Measurements from ENCODE around the gene PLXNA1. TPM values are rescaled to one million over a fixed set of nuclear protein-coding genes. Genes with fewer than 3 reads are reported as not detected.
A peak's percentile ranks its signal among the peaks of the same experiment; 100 is the strongest.

Gene PLXNA1
- total RNA-seq, 2 donors from 2014 or later, result 66.3 to 79.4 TPM

- Mint-ChIP-seq H3K27ac (no peak overlapping the region), H3K4me3 (no peak overlapping the region), H3K4me1 (peaks cover 14% of the 10 kb centered on the region), H3K27me3 (ENCODE audit: insufficient read depth) (no peaks in the 10 kb centered on the region), H3K9me3 (no peaks in the 10 kb centered on the region), H3K36me3 (ENCODE audit: low read depth) (no peaks in the 10 kb centered on the region)
- H3K4me3 ChIP-seq (ENCODE audit: low read length), result no peak overlapping the region
- no peak overlapping the region for H3K9ac ChIP-seq (ENCODE audit: extremely low read depth, low read length, poor library complexity, severe bottlenecking)
- no peaks in the 10 kb centered on the region for H3K27me3 ChIP-seq (ENCODE audit: control insufficient read depth, insufficient read depth, low read length, poor library complexity, severe bottlenecking)
- no peak for TF ChIP-seq CTCF (conservative IDR thresholded peaks at IDR 0.05)
- no peak overlapping the region for H3K27ac ChIP-seq (ENCODE audit: low read depth, low read length)
- no peaks in the 10 kb centered on the region for H3K36me3 ChIP-seq (ENCODE audit: control insufficient read depth, insufficient read depth, low read length)
- no peak for DNase-seq
- no peaks in the 10 kb centered on the region for H3K4me1 ChIP-seq (ENCODE audit: control insufficient read depth, insufficient read depth, low read length)
- 92 to 94% methylated on average over 8 to 14 of the region's 14 CpGs for WGBS, 2 experiments (ENCODE audit: insufficient coverage in 1 of 2, insufficient read length in 1 of 2)
- H3K9me3 ChIP-seq (ENCODE audit: control insufficient read depth, low read length), result no peaks in the 10 kb centered on the region
These were observed 24.9 kb upstream of the PLXNA1 start for GRCh38 chr3:126957776-126958637.

GRCh38 chr3:126958638-126959085 lies 24.3 kb upstream of the PLXNA1 start:
- Mint-ChIP-seq H3K9me3 (no peaks in the 10 kb centered on the region), H3K36me3 (ENCODE audit: low read depth) (no peaks in the 10 kb centered on the region), H3K4me3 (no peak overlapping the region), H3K4me1 (peaks cover 14% of the 10 kb centered on the region), H3K27me3 (ENCODE audit: insufficient read depth) (no peaks in the 10 kb centered on the region), H3K27ac (peak overlapping the region; percentile 60)
- 85 to 89% methylated on average over 7 to 10 of the region's 10 CpGs for WGBS, 2 experiments (ENCODE audit: insufficient coverage in 1 of 2, insufficient read length in 1 of 2)
- no peaks in the 10 kb centered on the region for H3K4me1 ChIP-seq (ENCODE audit: control insufficient read depth, insufficient read depth, low read length)
- no peaks in the 10 kb centered on the region for H3K36me3 ChIP-seq (ENCODE audit: control insufficient read depth, insufficient read depth, low read length)
- H3K9me3 ChIP-seq (ENCODE audit: control insufficient read depth, low read length), result no peaks in the 10 kb centered on the region
- H3K27ac ChIP-seq (ENCODE audit: low read depth, low read length), result no peak overlapping the region
- H3K4me3 ChIP-seq (ENCODE audit: low read length), result no peak overlapping the region
- DNase-seq, result no peak
- TF ChIP-seq CTCF (conservative IDR thresholded peaks at IDR 0.05), result no peak
- no peak overlapping the region for H3K9ac ChIP-seq (ENCODE audit: extremely low read depth, low read length, poor library complexity, severe bottlenecking)
- no peaks in the 10 kb centered on the region for H3K27me3 ChIP-seq (ENCODE audit: control insufficient read depth, insufficient read depth, low read length, poor library complexity, severe bottlenecking)

GRCh38 chr3:126959136-126959920 lies 23.6 kb upstream of the PLXNA1 start:
- no peak for DNase-seq
- H3K9me3 ChIP-seq (ENCODE audit: control insufficient read depth, low read length), result no peaks in the 10 kb centered on the region
- Mint-ChIP-seq H3K27me3 (ENCODE audit: insufficient read depth) (no peaks in the 10 kb centered on the region), H3K4me3 (no peak overlapping the region), H3K9me3 (no peaks in the 10 kb centered on the region), H3K36me3 (ENCODE audit: low read depth) (no peaks in the 10 kb centered on the region), H3K4me1 (peaks cover 14% of the 10 kb centered on the region), H3K27ac (peak overlapping the region; percentile 76)
- no peaks in the 10 kb centered on the region for H3K4me1 ChIP-seq (ENCODE audit: control insufficient read depth, insufficient read depth, low read length)
- no peak overlapping the region for H3K4me3 ChIP-seq (ENCODE audit: low read length)
- H3K27ac ChIP-seq (ENCODE audit: low read depth, low read length), result peak overlapping the region; percentile 68
- no peak for TF ChIP-seq CTCF (conservative IDR thresholded peaks at IDR 0.05)
- H3K9ac ChIP-seq (ENCODE audit: extremely low read depth, low read length, poor library complexity, severe bottlenecking), result no peak overlapping the region
- 84 to 93% methylated on average over 4 to 10 of the region's 10 CpGs for WGBS, 2 experiments (ENCODE audit: insufficient coverage in 1 of 2, insufficient read length in 1 of 2)
- H3K27me3 ChIP-seq (ENCODE audit: control insufficient read depth, insufficient read depth, low read length, poor library complexity, severe bottlenecking), result no peaks in the 10 kb centered on the region
- no peaks in the 10 kb centered on the region for H3K36me3 ChIP-seq (ENCODE audit: control insufficient read depth, insufficient read depth, low read length)
